LoVo (cell line): Measurements from ENCODE around the gene GAB1.
A peak's percentile ranks its signal among the peaks of the same experiment; 100 is the strongest.

ENCODE experiments used
- DNase-seq: peaks from one replicate; pipeline ENCODE4 v3.0.0-alpha.2; 2016; ENCODE audit warnings: low spot score

Gene GAB1

DNA sequence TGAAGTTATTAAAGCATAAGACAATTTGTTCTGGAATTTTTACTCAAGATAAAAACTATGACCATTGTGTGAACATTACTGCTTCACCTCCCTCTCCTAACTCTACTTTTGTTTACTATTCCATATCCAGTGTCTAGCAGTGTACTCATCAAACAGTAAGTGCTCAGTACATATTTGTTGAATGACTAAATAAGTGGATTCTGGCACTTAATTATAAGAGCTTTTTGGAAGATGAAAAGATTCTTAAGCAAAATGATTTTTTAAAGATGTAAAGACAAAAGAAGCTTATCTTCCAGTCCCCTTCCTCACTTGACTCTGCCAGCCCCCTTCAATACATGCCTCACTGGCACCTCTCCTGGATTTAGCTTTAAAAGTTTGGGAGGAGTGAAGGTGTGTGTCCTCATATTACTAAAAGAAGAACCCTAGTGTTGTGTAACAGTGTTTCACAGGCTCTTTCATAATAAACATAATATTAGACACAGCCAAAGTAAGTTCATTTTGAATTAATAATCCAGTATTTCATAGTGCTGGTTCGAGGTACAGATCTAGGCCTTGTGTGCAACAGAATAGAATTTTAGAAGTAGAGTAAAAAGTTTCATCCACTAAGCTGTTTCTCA is 53.0 kb downstream of the GAB1 start:
- no peak for DNase-seq

DNA sequence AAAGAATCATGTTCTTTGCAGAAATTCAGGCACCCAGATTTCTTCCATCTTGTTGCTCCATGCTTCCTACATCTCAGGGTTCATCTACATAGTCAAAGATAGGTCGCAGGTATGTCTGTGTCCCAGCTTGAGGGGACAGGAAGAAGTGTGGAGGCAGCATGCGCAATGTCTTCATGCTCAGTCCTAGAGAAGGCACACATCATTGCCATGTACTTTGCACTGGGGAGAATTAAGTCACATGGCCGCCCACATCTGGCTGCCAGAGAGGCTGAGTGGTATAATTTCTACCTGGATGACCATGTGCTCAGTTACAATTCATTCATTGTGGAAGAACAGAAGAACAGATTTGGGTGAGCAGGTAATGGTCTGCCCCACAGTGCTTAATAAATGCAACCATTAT is 54.1 kb downstream of the GAB1 start:
- no peak for DNase-seq

DNA sequence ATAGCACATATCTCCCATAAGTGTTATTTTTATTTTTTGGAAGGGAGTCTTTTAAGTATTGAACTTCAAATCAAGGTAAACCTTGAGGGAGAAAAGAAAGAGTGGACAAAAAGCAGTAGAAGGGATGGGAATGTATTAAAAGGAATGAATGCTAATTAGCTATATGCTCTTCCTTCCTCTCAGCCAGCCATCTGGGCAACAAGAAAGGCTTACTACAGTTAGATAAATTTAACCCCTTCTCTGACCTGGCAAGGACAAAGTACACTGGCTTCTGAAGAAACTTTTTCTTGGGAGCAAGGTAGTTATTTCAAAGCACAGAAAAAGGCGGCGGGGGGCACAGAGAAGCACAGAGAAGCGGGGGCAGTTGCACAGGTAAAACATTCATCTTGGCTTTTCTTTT is 54.6 kb downstream of the GAB1 start:
- no peak for DNase-seq

DNA sequence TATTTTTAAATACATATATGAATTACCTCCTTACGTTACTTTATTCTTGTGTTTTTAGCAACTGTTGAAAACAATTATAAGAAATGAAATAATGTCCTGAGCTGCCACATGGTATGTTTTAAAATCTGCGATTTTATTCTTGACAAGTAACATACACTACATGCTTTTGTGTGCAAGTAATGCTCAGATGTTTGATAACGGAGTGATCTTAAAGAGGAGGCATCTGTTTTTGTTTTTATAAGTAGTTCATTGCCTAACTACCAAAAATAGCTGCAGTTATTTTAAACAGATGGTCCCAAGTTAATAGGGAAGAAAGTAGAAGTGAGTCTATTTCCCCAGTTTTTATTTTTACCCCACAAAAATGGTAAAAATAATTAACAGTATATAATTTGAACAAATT is 55.2 kb downstream of the GAB1 start:
- no peak for DNase-seq

DNA sequence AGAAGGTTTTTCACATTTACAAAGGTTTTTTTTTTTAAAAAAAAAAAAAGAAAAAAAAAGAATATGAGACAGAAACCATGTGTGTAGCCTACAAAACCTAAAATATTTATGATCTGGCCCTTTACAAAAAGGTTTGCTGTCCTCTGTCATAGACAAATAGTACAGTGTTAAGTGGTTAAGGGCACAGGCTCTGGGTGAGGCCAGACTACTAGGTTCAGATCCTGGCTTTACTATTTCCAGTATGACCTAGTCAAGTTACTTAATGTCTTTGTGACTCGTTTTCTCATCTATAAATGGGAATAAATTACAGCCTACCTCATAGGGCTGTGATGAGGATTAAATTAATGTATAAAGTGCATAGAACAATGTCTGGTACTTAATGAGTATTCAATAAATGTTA is 56.5 kb downstream of the GAB1 start:
- no peak for DNase-seq

DNA sequence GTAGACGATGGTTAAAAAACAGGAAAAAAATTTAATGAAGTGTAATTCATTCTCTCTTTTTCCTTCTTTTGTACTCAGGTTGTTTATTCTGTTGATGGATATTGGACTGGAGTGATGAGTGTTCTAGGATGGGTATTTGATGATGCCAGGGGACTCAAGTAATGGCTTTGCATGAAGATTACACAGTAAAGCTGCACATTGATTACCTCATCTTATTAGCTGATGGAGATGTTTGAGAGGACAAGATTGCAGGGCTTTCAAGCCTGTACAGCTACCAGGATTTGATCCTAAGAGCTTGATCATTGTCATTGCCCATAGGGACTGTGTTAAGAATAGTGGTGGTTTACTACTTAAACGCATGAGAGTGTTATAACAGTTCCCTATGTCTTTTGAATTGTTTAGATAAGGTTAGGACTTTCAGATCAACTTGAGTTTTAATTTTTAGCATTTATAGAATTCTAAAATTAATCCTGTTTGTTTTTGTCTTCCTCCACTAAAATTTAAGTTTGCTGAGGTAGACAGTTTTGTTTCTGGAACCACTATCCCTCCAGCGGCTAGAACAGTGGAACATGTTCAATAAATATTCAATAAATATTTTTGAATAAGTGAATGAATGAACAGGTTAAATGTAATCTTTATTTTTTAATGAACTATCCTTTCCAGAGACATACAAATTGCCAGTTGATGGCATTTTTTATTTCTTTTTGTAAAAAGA is 58.2 kb downstream of the GAB1 start:
- no peak for DNase-seq

DNA sequence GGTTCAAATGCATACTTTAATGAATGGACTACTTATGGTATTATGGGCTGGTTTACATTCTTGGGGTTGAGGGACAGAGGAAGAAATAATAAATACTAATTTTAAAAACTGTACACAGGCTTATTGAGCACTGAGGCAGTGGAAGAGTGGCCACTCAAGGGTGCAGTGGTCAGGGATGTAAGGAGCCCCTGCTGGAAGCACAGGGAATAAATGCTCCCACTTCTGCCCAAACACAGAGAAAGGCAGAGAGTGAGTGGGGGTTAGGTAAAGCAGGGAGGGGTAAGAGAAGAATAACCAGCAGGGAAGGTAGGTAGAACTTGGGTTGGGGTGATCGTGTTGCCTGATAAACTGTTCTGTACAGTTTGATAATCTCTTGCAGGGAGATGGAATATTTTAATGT is 60.0 kb downstream of the GAB1 start:
- no peak for DNase-seq

DNA sequence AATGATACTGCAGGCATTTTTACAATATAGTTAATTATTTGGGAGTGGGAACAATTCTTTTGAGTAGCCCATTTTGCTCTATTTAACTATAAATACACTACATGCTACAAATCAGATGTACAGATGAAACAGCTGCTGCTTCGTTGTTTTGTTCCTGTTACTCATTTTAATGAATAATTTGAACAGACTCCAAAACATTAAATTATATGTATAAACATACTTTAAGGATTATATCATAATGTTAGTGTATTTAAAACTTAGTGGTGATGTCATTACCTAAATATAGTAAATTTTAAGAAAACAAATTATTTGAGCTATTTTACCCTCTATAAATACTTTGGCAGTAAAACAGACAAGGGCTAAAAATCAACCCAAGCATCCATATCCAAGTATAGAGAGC is 60.7 kb downstream of the GAB1 start:
- no peak for DNase-seq

DNA sequence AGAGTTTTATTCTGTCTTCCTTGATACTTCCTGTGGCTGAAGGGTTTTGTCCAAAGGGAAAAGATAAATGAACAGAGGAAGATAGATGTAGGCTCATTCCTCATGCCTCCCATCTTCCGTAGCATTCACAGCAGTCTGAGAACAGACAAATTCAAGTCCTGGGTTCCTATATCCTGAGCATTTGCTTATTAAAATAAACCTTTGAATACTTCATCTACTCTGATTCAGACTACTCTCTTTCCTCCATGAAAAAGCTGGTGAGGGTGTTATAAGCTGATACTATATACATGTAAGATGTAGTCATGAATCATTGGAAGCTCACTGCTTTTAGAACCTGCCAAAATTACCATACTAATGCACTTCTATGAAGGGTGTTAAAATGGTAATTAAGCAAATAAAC is 61.2 kb downstream of the GAB1 start:
- DNase-seq: no peak

DNA sequence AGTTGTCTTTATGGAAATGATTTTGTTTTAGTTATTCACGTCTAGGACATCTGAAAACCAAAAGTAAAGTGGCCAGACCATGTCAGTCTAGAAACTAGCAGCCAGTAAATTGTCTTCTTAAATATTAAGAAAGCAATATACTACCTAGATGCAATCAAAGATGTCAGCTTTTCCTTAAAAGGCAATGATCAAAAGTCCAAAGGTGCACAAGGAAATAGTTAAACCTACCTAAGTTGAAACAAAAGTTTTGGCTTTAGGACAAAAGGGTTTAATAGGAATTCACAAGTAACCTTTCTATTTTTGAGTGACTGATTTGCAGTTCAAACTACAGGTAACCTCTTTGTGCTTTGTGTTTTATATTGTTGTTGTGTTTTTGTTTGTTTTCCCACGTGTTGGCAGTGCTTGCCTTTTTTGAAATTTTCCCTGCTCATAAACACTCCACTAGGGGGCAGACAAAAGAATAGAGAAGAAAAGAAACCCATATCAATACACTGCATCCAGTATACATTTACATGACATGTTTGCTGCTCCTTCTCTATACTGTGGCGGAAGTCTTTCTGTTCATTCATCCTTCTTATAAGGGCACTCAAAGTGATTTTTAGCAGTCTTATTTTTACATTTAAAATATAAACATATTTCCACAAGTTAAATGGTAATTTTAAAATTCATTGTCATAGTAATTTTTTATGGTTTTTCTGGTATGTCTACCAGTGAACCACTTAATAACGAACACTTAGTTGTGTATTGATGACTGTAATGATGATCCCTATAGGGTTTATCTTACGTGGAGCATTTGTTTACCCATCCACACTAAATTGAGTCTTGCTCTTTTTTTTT is 62.7 kb downstream of the GAB1 start:
- DNase-seq: peak; percentile 53

DNA sequence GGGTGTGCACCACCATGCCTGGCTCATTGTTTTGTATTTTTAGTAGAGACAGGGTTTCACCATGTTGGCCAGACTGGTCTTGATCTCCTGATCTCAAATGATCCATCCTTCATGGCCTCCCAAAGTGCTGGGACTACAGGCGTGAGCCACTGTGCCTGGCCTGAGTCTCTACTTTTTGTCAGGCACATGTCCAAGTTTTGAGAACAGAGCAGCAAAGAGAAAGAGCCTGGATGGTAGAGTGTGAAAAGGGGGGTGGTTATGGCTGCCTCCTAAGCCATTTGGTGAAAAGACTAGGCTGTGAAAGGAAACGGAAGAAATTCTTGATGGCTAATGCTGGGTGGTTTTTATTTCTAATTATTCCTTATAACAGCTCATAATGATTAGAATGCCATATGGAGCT is 63.4 kb downstream of the GAB1 start:
- DNase-seq: no peak

DNA sequence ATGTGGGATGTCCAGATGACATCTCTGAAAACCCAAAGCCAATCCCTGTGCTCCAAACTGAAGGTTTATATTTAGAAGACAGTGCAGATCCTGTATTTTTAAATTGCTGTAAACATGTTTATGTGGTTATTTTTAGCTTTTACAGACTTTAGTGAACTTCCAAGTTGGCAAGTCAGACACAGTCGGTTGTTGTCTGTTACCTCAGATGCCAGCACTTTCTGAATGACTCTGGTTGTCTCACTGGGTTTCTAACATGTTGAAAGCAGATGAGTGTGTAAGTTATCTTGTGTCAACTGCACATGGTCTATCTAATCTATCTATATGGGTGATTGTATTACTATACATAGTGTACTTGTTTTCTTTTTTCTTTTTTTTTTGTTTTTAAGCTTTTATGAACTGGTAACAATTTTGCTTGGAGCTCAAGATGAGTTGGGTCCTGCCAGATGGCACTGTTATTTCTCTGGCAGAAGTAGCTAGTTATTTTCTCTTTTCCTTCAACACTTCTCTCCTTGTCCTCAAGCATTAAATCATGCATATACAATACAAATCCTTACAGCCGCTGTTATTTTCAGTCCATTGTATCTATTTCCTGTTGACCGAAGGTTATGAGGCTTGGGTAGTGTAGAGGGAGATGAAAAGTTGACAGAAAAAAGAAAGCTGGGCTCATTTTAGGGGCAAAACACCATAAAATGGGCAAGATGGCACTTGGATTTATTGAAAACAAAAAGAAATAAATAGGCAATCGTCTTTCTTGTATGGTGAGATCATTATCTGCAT is 66.3 kb downstream of the GAB1 start:
- no peak for DNase-seq

DNA sequence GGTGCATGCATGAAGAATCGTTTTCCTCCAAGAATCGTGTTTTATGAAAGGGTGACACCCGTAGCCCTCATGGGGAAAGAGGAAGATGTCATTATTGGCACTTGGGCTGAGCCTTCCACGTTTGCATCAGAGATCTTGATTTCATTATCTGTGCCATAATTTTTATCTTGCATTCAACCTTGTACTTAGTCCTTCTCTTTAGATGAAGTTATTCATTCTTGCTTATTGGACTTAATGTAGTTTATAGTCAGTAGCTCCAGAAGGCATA is 66.8 kb downstream of the GAB1 start:
- DNase-seq: no peak

DNA sequence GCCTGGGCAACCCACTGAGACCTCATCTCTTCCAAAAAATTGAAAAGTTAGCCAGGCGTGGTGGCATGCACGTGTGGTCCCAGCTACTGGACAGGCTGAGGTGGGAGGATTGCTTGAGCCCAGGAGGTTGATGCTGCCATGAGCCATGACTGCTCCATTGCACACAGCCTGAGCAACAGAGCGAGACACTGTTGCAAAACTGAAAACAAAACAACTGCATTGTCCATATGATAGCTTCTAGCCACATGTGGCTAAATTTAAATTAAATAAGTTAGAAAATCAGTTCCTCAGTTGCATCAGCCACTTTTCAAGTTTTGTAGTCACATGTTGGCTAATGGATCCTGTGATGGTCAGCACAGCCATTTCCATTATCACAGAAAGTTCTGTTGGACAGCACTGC is 67.9 kb downstream of the GAB1 start:
- no peak for DNase-seq

DNA sequence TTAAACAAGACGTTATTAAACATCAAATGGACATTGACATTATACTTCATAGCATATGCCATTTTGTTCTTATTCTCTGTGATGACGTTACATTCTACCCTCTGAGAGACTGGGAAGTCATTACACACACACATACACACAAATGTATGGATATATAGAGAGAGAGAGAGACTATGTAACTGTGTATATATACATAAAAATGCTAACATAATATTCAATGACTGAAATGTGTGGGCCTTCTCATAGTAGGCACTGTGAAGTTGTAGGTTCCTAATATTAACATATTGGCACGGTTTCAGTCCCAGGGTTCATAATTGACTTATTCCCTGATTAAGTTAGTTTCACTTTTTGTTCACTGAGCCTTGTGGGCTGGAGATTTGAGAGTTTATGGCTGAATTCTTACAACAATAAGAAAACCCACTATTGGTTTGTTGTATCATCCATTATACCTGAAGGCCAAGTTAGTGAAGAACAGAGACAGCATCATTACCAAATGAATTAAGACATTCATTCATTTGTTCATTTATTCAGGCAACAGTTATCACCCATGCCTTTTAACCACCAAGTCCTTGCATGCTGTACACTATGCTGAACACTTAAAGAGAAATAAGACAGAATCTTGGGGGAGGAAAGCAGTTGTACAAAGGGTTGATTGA is 68.5 kb downstream of the GAB1 start:
- DNase-seq: no peak

DNA sequence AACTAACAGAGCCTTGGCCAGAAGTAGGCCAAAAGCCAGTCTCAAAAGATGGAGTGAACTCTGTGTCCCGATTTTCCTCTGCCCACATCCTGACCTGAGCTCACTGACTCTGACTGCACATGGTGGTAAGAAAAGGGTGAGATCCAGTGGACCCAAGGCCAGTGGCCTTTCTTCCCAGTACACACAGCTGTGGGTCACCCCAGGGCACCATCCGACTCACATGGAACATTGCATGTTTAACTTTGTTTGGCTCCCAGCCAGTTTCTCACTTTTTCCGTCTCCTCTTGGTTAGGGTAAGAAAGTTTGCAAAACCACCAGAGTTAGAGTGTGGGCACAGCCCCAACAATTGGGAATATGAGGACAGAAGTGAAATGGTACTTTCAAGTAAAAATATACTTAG is 69.8 kb downstream of the GAB1 start:
- DNase-seq: no peak

DNA sequence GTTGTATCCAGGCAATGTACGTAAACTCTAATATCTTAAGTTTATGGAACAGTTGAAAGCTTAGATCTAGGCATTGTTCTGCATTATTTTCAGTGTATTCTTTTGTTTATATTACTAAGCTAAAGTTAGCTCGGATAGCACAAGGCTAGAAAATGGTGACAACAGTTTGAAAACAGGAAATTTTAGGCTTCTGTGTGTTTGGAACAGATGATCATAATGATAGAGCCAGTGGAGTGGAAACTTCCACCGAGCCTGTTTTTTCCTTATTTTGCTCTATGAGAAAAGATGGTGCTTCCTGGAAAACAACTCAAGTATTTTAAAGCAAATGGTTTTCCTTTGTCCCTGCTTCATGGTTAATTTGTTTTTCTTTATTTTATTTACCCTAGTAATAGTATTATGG is 70.8 kb downstream of the GAB1 start:
- DNase-seq: no peak

DNA sequence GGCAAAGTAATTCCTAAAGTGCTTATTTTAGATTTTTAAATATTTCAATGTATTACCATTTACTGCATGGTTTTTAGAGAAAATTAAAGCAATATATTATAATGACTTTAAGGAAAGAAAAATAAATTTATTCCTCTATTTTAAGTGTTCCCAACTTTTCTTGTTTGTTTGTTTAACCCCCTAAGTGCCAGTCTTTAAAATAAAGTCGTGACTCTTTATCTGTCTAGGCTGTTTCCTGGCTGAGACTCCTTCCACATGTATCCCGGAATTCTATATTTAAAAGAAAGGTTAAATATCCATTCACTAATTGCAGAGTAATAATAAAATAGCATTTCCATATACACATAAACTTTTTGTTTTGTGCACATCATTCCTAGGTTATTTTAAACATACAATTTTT is 71.2 kb downstream of the GAB1 start:
- no peak for DNase-seq

DNA sequence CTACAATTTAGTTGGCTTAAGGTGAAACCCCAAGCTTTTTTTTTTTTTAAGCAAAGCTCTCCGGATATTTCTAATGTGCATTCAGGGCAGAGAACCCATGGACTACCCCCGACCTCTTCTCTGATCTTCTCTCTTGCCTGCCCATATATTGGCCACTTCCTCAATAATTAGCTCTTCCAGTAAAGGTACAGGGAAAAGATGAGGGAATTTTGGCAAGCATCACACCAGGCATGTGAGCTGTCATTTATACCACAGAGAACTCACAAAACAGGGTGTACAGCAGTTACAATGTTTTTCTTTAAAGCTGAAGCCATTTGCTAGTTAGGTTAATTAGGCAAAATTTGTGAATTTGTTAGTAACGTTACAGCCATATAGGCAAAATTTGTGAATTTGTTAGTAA is 73.3 kb downstream of the GAB1 start:
- DNase-seq: no peak

DNA sequence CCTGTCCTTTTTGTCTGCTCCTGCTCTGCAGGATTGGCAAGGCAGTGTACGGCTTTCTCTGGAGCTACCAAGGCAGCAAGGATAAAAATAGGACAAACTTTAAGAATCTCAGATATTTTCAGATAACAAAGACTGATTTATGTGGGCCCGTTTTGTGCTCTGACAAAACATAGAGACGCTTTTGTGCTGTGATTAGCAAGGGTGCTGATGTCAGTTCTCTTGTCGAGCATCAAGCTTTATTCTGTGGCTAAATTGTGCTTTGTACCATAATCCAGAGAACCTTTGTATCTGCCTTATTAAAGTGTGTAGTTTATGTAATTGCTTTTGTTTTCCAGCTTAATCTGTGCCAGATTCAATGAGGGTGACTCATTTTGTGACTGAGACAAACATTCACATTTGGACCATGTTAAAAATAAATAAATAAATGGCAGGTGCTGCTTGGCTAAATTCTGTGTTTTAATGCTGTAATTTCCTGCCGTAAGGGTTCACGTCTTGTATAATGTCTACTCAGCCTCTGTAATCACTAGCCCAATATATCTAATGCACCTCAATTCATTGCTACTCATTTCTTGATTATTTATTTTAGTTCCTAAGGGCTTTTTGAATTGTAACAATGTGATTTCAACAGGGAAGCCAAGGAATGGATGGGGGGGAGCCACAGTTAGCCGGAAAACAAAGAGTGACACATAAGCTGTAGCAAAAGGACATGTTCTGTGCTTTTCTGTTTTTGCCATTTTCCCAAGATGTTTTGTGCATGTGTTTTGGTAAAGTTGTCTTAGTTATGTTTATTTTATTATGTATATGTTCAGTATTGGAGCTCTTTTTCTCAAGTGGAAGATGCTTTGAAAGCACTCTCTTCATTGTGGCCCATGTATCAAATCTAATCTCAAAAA is 75.1 kb downstream of the GAB1 start:
- DNase-seq: no peak

DNA sequence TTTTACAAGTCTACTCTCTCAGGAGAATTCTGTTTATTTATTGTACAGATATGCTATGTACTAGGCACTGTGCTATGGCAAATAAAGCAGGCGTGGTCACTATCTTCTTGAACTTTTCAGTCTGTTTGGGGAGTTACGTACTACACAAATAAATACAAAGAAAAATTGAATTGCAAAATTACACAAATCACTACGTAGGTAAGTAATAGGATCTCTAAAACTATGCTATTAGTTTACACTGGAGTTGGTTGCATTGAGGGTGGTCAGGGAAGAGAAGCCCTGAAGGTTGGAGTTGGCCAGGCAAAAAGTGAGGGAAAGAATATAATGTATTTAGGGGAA is 75.7 kb downstream of the GAB1 start:
- DNase-seq: no peak
